ENCODE data around the gene SKP1. TPM values are rescaled to one million over a fixed set of nuclear protein-coding genes. Genes with fewer than 3 reads are reported as not detected.
A peak's percentile ranks its signal among the peaks of the same experiment; 100 is the strongest.

The SKP1 gene
- total and polyA plus RNA-seq, 4 donors: 129 to 407 (median 253) TPM

DNA sequence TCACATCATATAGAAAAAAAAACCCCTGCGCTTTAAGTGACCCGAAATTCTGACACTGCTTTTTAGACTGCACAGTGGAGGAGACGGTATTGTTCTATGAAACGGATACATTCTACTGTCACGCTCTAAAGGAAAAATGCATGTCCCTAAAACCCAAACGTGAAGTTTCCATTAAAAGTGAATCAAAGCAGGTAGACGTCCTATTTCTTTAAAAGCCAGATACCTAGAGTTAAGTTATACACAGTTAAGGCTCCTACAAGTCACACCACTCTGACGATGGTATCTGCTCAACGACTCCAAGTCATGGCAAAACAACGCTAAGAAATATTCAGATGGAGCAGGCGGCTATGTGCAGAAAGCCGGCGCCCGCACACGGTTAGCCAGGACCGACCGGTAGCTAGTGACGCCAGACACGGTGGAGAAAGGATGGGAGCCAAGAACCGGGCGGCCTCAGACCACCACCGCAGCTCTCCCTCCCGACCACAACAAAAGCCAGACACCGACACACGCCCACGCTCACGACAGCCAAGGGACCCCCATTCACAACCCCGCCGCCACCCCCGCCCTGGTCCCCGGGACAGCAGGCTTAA lies 734 bp downstream of the SKP1 start:
- TF ChIP-seq GABPA (IDR thresholded peaks at IDR 0.05 in 1 of 2, conservative IDR thresholded peaks at IDR 0.05 in 1 of 2) (no peak), SP1 (IDR thresholded peaks at IDR 0.05) (no peak), NR2F2 (IDR thresholded peaks at IDR 0.05) (no peak), JUND (IDR thresholded peaks at IDR 0.05) (no peak), TAF1 (conservative IDR thresholded peaks at IDR 0.05) (no peak)
- H3K9me3 ChIP-seq (ENCODE audit: control insufficient read depth in 4 of 4, low read length in 3 of 4): no peaks in the 10 kb centered on the region
- under 1% methylated on average over 31 of the region's 31 CpGs for WGBS
- peak overlapping the region; percentile 90 to 98 (median 91) for H3K4me3 ChIP-seq (ENCODE audit: low read depth in 1 of 3, low read length in 3 of 3)
- H3K9ac ChIP-seq (ENCODE audit: low read depth in 1 of 2, low read length in 2 of 2): peak overlapping the region; percentile 89 to 98
- peaks cover 7 to 15% (median 12%) of the 10 kb centered on the region in 4 donors for H3K36me3 ChIP-seq (ENCODE audit: control insufficient read depth in 4 of 4, insufficient read depth in 3 of 4, low read depth in 1 of 4, low read length in 3 of 4)
- peak; percentile 62 for DNase-seq (ENCODE audit: low spot score)
- peak overlapping the region; percentile 99 for H3K27ac ChIP-seq (ENCODE audit: low read depth in 1 of 2, low read length in 2 of 2)
- H3K27me3 ChIP-seq (ENCODE audit: control insufficient read depth in 4 of 4, insufficient read depth in 4 of 4, low read length in 3 of 4): no peaks in the 10 kb centered on the region
- H3K4me1 ChIP-seq (ENCODE audit: control insufficient read depth in 4 of 4, insufficient read depth in 4 of 4, low read length in 3 of 4): peaks cover 3 to 30% (median 18%) of the 10 kb centered on the region in 4 donors

DNA sequence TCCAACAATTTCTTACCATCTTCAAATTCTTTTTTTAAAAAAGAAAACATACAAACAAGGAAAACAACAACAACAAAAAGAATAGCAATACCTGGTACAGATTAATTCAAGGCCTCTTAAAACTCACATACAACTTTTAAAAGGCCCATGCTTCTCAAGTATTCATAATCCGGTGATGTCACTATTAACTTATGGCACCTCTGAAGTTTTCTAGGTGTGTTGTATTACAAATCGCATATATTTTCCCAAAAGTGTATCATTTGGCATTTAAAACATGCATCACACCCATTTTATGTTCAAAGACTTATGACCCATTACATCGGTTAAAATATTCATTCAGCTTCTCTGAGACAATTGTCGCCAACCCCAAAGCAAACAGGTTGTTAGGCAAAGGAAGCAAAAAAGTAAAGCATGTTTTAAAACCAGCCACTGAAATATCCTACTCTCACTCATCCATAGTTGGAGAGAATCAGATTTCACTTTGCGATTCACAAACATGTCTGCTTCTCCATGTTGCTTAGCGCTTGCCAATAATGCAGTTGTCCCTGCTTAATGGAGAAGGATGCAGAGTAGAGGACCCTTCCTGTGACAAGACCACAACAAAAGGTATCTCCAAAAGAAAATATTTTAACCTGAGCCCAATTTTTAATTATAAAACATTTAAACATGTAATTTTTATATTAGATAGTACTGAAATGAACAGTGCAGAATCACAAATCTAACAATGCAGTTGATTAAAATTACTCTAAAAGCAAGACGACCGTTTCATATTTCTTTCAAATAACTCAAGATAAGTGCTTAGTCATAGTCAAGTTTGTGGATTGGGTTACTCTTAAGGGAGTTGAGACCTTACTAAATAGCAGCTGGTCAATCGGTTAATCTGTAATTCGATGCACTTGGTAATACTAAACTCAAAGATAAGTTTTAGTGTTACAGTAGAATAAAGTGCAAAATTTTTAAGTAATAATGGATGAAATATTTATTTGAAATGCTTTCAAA lies 1.6 kb downstream of the SKP1 start:
- no peaks in the 10 kb centered on the region for H3K27me3 ChIP-seq (ENCODE audit: control insufficient read depth in 4 of 4, insufficient read depth in 4 of 4, low read length in 3 of 4)
- peaks cover 3 to 30% (median 18%) of the 10 kb centered on the region in 4 donors for H3K4me1 ChIP-seq (ENCODE audit: control insufficient read depth in 4 of 4, insufficient read depth in 4 of 4, low read length in 3 of 4)
- no peaks in the 10 kb centered on the region for H3K9me3 ChIP-seq (ENCODE audit: control insufficient read depth in 4 of 4, low read length in 3 of 4)
- no peak for TF ChIP-seq FOXA1 (IDR thresholded peaks at IDR 0.05)
- peak; percentile 76 for TF ChIP-seq YY1 (IDR thresholded peaks at IDR 0.05)
- peak overlapping the region; percentile 89 to 98 for H3K9ac ChIP-seq (ENCODE audit: low read depth in 1 of 2, low read length in 2 of 2)
- H3K27ac ChIP-seq (ENCODE audit: low read depth in 1 of 2, low read length in 2 of 2): no peak overlapping the region
- H3K4me3 ChIP-seq (ENCODE audit: low read depth in 1 of 3, low read length in 3 of 3): peak overlapping the region; percentile 90 to 98 (median 91)
- WGBS: 21% methylated on average over 10 of the region's 10 CpGs
- peaks cover 11 to 24% (median 18%) of the 10 kb centered on the region in 4 donors for H3K36me3 ChIP-seq (ENCODE audit: control insufficient read depth in 4 of 4, insufficient read depth in 3 of 4, low read depth in 1 of 4, low read length in 3 of 4)
- DNase-seq (ENCODE audit: low spot score): no peak

DNA sequence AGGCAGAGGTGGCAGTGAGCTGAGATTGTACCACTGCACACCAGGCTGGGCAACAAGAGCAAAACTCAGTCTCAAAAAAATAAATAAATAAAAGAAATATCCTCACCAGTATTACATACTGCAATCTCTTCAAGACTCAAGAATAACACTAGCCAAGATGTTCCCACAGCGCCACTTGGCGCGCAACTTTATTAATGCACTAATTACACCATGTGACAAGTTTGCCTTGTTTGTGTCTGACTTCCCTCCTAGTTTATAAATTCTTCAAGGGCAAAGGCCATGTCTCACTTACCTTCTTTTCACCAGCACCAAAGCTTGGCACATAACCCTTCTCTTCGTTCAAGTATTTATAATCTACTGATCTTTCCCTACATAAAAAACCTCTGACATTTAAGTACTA lies 4.8 kb downstream of the SKP1 start:
- no peak overlapping the region for H3K4me3 ChIP-seq (ENCODE audit: low read depth in 1 of 3, low read length in 3 of 3)
- no peak overlapping the region for H3K27ac ChIP-seq (ENCODE audit: low read depth in 1 of 2, low read length in 2 of 2)
- no peak overlapping the region for H3K9ac ChIP-seq (ENCODE audit: low read depth in 1 of 2, low read length in 2 of 2)
- 91% methylated on average over 4 of the region's 4 CpGs for WGBS
- H3K4me1 ChIP-seq (ENCODE audit: control insufficient read depth in 4 of 4, insufficient read depth in 4 of 4, low read length in 3 of 4): peaks cover 0 to 23% (median 13%) of the 10 kb centered on the region in 4 donors
- peaks cover 15 to 37% (median 31%) of the 10 kb centered on the region in 4 donors for H3K36me3 ChIP-seq (ENCODE audit: control insufficient read depth in 4 of 4, insufficient read depth in 3 of 4, low read depth in 1 of 4, low read length in 3 of 4)
- no peak for DNase-seq (ENCODE audit: low spot score)
- no peaks in the 10 kb centered on the region for H3K9me3 ChIP-seq (ENCODE audit: control insufficient read depth in 4 of 4, low read length in 3 of 4)
- TF ChIP-seq TAF1 (conservative IDR thresholded peaks at IDR 0.05) (no peak), NR2F2 (IDR thresholded peaks at IDR 0.05) (no peak), GABPA (IDR thresholded peaks at IDR 0.05 in 1 of 2, conservative IDR thresholded peaks at IDR 0.05 in 1 of 2) (no peak), YY1 (IDR thresholded peaks at IDR 0.05) (no peak), JUND (IDR thresholded peaks at IDR 0.05) (no peak), RXRA (IDR thresholded peaks at IDR 0.05) (no peak), EGR1 (IDR thresholded peaks at IDR 0.05; ENCODE audit: low read depth in 2 of 2) (no peak), RAD21 (IDR thresholded peaks at IDR 0.05) (no peak), FOXA1 (IDR thresholded peaks at IDR 0.05) (no peak), HNF4G (IDR thresholded peaks at IDR 0.05) (no peak), HNF4A (conservative IDR thresholded peaks at IDR 0.05) (no peak), SP1 (IDR thresholded peaks at IDR 0.05) (no peak), FOXA2 (IDR thresholded peaks at IDR 0.05) (no peak)
- TF ChIP-seq, protein P1, sequence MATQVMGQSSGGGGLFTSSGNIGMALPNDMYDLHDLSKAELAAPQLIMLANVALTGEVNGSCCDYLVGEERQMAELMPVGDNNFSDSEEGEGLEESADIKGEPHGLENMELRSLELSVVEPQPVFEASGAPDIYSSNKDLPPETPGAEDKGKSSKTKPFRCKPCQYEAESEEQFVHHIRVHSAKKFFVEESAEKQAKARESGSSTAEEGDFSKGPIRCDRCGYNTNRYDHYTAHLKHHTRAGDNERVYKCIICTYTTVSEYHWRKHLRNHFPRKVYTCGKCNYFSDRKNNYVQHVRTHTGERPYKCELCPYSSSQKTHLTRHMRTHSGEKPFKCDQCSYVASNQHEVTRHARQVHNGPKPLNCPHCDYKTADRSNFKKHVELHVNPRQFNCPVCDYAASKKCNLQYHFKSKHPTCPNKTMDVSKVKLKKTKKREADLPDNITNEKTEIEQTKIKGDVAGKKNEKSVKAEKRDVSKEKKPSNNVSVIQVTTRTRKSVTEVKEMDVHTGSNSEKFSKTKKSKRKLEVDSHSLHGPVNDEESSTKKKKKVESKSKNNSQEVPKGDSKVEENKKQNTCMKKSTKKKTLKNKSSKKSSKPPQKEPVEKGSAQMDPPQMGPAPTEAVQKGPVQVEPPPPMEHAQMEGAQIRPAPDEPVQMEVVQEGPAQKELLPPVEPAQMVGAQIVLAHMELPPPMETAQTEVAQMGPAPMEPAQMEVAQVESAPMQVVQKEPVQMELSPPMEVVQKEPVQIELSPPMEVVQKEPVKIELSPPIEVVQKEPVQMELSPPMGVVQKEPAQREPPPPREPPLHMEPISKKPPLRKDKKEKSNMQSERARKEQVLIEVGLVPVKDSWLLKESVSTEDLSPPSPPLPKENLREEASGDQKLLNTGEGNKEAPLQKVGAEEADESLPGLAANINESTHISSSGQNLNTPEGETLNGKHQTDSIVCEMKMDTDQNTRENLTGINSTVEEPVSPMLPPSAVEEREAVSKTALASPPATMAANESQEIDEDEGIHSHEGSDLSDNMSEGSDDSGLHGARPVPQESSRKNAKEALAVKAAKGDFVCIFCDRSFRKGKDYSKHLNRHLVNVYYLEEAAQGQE (IDR thresholded peaks at IDR 0.05): no peak
- TF ChIP-seq, protein P2, sequence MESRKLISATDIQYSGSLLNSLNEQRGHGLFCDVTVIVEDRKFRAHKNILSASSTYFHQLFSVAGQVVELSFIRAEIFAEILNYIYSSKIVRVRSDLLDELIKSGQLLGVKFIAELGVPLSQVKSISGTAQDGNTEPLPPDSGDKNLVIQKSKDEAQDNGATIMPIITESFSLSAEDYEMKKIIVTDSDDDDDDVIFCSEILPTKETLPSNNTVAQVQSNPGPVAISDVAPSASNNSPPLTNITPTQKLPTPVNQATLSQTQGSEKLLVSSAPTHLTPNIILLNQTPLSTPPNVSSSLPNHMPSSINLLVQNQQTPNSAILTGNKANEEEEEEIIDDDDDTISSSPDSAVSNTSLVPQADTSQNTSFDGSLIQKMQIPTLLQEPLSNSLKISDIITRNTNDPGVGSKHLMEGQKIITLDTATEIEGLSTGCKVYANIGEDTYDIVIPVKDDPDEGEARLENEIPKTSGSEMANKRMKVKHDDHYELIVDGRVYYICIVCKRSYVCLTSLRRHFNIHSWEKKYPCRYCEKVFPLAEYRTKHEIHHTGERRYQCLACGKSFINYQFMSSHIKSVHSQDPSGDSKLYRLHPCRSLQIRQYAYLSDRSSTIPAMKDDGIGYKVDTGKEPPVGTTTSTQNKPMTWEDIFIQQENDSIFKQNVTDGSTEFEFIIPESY (IDR thresholded peaks at IDR 0.05): no peak
- TF ChIP-seq, protein P3, sequence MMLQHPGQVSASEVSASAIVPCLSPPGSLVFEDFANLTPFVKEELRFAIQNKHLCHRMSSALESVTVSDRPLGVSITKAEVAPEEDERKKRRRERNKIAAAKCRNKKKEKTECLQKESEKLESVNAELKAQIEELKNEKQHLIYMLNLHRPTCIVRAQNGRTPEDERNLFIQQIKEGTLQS (IDR thresholded peaks at IDR 0.05): no peak
- TF ChIP-seq, protein P4, sequence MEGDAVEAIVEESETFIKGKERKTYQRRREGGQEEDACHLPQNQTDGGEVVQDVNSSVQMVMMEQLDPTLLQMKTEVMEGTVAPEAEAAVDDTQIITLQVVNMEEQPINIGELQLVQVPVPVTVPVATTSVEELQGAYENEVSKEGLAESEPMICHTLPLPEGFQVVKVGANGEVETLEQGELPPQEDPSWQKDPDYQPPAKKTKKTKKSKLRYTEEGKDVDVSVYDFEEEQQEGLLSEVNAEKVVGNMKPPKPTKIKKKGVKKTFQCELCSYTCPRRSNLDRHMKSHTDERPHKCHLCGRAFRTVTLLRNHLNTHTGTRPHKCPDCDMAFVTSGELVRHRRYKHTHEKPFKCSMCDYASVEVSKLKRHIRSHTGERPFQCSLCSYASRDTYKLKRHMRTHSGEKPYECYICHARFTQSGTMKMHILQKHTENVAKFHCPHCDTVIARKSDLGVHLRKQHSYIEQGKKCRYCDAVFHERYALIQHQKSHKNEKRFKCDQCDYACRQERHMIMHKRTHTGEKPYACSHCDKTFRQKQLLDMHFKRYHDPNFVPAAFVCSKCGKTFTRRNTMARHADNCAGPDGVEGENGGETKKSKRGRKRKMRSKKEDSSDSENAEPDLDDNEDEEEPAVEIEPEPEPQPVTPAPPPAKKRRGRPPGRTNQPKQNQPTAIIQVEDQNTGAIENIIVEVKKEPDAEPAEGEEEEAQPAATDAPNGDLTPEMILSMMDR (IDR thresholded peaks at IDR 0.05; ENCODE audit: low read depth, low read length, missing input control): no peak
- no peaks in the 10 kb centered on the region for H3K27me3 ChIP-seq (ENCODE audit: control insufficient read depth in 4 of 4, insufficient read depth in 4 of 4, low read length in 3 of 4)

Measured in liver (tissue), 9 donors.